ENCODE results near the gene RUSF1.

The RUSF1 gene

DNA sequence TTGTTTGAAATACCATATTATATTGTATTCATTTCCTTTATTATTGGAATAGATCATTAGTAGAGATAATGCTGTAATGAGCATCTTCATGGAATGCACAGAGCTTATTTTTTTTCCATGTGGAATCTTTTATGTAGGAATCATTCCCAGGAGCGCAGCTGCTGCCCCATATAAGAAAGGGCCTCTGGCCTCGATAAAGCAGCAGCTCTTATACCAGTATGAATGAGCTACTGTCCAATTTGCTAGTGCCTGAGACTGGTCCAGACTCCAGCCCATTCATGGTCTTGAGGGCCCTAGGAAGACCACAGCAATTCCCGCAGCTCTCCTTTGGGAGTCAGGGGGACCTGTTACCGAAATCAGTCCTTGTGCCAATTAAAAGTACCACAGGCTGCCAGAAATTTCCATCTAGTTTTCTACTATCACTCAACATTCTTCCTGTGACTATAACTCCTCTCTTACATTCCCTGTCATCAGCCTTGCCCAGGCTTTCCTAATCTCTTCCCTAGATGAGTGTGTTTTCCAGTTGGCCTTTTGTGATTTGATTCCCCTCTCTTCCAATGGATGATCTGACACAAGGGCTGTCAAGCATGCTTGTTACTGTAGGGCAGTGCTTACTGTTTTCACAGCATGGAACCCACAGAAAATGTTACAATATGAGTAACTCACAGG is 67.5 kb downstream of the RUSF1 start:
- H3K9ac ChIP-seq (ENCODE audit: low read depth, low read length): no peak overlapping the region
- H3K4me1 ChIP-seq (ENCODE audit: insufficient read depth, low read length): peaks cover 12% of the 10 kb centered on the region
- no peak overlapping the region for H3K27ac ChIP-seq (ENCODE audit: low read length)
- H3K4me3 ChIP-seq (ENCODE audit: low read depth in 1 of 2, low read length in 2 of 2): no peak overlapping the region
- ATAC-seq (ENCODE audit: insufficient read depth, low read depth) (no peak), DNase-seq (no peak)
- TF ChIP-seq, protein P1, sequence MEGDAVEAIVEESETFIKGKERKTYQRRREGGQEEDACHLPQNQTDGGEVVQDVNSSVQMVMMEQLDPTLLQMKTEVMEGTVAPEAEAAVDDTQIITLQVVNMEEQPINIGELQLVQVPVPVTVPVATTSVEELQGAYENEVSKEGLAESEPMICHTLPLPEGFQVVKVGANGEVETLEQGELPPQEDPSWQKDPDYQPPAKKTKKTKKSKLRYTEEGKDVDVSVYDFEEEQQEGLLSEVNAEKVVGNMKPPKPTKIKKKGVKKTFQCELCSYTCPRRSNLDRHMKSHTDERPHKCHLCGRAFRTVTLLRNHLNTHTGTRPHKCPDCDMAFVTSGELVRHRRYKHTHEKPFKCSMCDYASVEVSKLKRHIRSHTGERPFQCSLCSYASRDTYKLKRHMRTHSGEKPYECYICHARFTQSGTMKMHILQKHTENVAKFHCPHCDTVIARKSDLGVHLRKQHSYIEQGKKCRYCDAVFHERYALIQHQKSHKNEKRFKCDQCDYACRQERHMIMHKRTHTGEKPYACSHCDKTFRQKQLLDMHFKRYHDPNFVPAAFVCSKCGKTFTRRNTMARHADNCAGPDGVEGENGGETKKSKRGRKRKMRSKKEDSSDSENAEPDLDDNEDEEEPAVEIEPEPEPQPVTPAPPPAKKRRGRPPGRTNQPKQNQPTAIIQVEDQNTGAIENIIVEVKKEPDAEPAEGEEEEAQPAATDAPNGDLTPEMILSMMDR (IDR thresholded peaks at IDR 0.05; ENCODE audit: borderline replicate concordance, extremely low read depth, low read length, poor library complexity, severe bottlenecking): no peak
- no peak for TF ChIP-seq EZH2 (IDR thresholded peaks at IDR 0.05; ENCODE audit: borderline replicate concordance, low read depth, low read length, severe bottlenecking)
- no peaks in the 10 kb centered on the region for H4K20me1 ChIP-seq (ENCODE audit: insufficient read depth, low read length)
- H3K4me2 ChIP-seq (ENCODE audit: insufficient read depth, low read length): no peak overlapping the region
- H3K27me3 ChIP-seq (ENCODE audit: insufficient read depth, low read length, poor library complexity): no peaks in the 10 kb centered on the region
- H3K36me3 ChIP-seq (ENCODE audit: insufficient read depth, low read length): no peaks in the 10 kb centered on the region
- H3K9me3 ChIP-seq (ENCODE audit: insufficient read depth, low read length, severe bottlenecking): no peaks in the 10 kb centered on the region
- no peaks in the 10 kb centered on the region for H3K79me2 ChIP-seq (ENCODE audit: insufficient read depth, low read length)
- no peak overlapping the region for H2AFZ ChIP-seq (ENCODE audit: low read depth, low read length)

DNA sequence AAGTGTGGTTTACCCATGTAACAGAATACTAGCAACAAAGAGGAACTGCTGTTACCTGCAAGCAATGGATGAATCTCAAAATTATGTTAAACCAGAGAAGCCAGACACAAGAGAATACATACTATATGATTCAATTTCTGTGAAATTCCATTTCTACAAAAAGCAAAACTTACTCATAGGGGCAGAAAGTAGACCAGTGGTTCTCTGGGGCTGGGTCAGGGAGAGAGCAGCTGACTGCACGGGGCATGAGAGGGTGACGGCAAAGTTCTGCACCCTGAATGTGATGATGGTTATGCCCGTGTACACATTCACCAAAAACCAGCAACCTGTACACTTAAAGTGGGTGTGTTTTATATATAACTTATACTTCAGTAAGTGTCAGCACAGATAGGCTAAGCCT is 68.7 kb downstream of the RUSF1 start:
- Histone ChIP-seq H3K36me3 (ENCODE audit: insufficient read depth, low read length) (no peaks in the 10 kb centered on the region), H3K27ac (ENCODE audit: low read length) (no peak overlapping the region), H3K4me2 (ENCODE audit: insufficient read depth, low read length) (no peak overlapping the region), H3K4me1 (ENCODE audit: insufficient read depth, low read length) (peaks cover 12% of the 10 kb centered on the region), H3K9me3 (ENCODE audit: insufficient read depth, low read length, severe bottlenecking) (no peaks in the 10 kb centered on the region), H3K27me3 (ENCODE audit: insufficient read depth, low read length, poor library complexity) (no peaks in the 10 kb centered on the region), H4K20me1 (ENCODE audit: insufficient read depth, low read length) (no peaks in the 10 kb centered on the region), H3K79me2 (ENCODE audit: insufficient read depth, low read length) (no peaks in the 10 kb centered on the region), H3K4me3 (ENCODE audit: low read depth in 1 of 2, low read length in 2 of 2) (no peak overlapping the region), H2AFZ (ENCODE audit: low read depth, low read length) (no peak overlapping the region), H3K9ac (ENCODE audit: low read depth, low read length) (no peak overlapping the region)
- ATAC-seq (ENCODE audit: insufficient read depth, low read depth): no peak
- DNase-seq: no peak
- TF ChIP-seq EZH2 (IDR thresholded peaks at IDR 0.05; ENCODE audit: borderline replicate concordance, low read depth, low read length, severe bottlenecking): no peak
- TF ChIP-seq, protein P1 (IDR thresholded peaks at IDR 0.05; ENCODE audit: borderline replicate concordance, extremely low read depth, low read length, poor library complexity, severe bottlenecking): no peak

All from DND-41 (cell line).